Muscle of back (tissue), 11 donors: ENCODE measurements around the gene SYCP2. TPM values are rescaled to one million over a fixed set of nuclear protein-coding genes. Genes with fewer than 3 reads are reported as not detected.
"Not testable (repeated sequence)": the region's sequence is repeated elsewhere in the genome, so short reads cannot be mapped to it uniquely, and the experiment has no call there.

Experiments
- DNase-seq, 3 donors: peaks; one replicate each; pipeline versions ENCODE4 v3.0.0 to v3.0.0-alpha.2; 2013
- polyA plus RNA-seq, 10 donors: library from polyadenylated mRNA; unstranded; fragments of 120-200 nt; gene quantifications; one replicate each; pipeline ENCODE4 v1.2.1, GENCODE V29; 2013; ENCODE audit not compliant: insufficient read length in 10 of 10

The SYCP2 gene
- polyA plus RNA-seq, 10 donors, result 1.5 to 7.2 (median 3.5) TPM

DNA sequence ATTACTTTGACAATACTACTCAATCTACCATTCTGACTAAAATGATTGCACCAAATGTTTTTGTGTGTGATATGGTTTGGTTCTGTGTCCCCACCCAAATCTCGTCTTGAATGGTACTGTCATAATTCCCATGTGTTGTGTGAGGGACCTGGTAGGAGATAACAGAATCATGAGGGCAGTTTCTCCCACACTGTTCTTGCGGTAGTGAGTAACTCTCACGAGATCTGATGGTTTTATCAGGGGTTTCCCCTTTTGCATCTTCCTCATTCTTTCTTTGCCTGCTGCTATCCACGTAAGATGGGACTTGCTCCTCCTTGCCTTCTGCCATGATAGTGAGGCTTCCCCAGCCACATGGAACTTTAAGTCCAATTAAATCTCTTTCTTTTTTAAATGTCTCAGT, 20.8 kb downstream of the SYCP2 start:
- no peak for DNase-seq

DNA sequence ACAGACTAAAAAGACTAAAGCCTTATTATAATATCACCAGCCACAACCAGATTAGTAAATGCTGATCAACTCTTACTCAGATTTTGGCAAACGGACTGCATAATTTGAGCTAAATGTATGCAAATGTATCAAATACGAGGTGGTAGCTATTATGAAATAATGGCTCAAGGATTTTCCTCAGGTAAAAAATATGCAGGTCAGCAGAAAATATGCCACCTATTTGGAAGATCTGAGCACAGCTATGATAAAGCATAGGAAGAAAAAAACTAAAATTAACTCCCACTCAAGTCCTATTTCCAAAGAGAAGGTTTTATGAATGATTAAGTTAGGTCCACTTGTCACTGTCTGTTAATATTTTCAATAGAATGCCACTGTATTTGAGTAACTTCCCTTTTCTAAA, 22.4 kb downstream of the SYCP2 start:
- no peak for DNase-seq

DNA sequence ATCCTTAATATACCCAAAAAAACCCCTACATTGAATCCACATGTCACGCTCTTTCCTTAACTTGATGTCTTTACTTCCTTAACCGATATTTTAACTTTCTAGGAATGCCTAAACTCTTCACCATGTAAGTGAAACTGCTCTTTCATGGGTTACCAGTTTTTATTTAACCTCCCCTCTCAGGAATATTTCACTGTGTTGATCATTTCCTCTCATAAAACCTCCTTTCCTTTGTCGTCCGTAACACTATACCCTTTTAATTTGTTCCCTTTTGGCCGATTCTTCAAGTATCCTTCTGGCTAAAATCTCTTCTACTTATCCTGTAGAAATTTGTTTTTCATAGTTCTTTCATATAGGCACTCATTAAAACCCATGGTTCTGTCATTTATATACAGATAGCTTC, 24.6 kb downstream of the SYCP2 start:
- DNase-seq, result no peak

DNA sequence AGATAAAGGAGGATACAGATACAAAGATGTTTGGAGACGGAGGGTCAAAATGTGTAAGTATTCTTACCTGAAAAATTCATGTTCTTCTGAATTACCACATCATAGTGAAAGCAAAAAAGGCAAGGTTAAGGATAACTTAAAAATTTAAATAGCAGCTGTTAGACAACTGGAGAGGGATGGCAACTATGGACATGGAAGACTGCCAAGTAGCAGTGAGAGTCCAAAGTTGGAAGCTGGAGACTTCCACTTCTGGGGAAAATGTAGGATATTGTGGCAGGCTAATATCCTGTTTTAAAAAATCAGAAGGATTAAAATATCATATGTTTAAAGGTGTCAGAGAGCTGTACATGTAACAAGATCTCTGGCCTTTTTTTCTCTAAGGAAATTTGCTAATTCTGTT, 29.8 kb downstream of the SYCP2 start:
- DNase-seq, result peak; percentile 6 to 43 (median 11)

DNA sequence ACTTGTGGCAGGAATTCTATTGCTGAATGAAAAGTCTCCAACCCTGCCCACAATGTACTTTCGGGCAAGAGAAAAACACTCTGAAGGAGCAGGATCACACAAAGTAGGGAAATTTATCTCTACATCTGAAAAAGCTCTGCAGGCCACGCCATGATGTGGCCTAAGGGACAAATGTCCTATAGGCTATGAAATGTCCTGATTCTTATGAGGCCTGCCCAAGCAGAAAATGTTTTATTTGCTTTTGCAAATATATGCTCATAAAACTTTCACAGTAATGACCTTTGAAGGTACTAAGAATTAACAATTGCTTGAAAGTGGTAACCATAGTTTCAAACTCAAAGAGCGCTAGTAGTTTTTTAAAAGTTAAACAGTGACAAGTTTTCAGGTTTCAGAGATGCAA, 31.0 kb downstream of the SYCP2 start:
- DNase-seq, result no peak

DNA sequence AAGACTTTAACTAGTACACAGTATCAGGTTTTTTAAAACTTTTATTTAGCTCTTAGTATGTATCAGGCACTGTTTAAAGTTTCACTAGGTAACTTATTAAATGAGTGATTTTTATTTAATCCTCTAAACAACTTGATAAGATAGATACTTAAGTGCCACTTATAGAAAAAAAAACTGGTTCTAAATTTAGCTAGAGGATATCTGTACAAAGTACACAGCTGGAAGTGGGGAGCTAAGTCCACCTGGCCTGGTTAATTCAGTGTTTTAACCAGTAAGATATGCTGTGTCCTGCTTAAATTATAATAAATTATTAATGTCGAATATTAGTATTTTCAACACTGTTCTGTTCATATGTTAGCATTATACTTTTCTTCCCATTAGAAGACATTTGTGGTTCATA, 37.5 kb downstream of the SYCP2 start:
- no peak for DNase-seq

DNA sequence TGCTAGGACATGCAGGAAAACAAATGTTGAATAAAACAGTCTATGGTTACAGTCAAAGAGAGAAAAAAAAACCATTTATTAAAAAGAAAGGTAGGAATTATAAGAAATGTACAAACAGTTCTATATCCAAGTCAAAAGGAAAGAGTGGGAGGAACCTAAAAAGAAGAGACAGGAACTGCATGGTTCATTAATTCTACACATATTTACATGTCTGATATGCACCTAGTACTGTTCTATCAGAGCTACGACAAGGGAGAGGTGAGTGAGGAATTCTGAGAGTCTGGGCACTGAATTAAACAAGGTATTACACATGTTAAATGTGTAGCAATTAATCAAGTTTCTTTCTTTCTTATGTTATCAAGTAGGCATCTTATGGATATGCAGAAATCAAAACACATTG, 41.9 kb downstream of the SYCP2 start:
- no peak for DNase-seq

DNA sequence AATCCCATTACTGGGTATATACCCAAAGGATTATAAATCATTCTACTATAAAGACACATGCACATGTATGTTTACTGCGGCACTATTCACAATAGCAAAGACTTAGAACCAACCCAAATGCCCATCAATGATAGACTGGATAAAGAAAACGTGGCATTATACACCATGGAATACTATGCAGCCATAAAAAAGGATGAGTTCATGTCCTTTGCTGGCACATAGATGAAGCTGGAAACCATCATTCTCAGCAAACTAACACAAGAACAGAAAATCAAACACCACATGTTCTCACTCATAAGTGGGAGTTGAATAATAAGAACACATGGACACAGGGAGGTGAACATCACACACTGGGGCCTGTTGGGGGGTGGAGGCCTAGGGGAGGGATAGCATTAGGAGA, 43.4 kb downstream of the SYCP2 start:
- DNase-seq, result not testable (repeated sequence)

DNA sequence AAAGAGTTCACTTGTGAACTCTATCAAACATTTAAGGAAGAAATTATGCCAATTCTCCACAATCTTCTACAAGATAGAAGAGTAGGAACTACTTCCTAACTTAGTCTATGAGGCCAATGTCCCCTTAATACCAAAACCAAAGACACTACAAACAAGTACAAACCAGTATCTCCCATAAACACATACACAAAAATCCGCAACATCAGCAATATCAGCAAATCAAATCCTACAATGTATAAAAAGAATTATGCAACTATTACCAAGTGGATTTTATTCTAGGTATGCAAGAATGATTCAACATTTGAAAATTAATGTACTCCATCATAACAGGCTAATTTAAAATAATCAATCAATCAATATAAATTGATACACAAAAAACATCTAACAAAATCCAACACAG, 45.4 kb downstream of the SYCP2 start:
- no peak for DNase-seq

DNA sequence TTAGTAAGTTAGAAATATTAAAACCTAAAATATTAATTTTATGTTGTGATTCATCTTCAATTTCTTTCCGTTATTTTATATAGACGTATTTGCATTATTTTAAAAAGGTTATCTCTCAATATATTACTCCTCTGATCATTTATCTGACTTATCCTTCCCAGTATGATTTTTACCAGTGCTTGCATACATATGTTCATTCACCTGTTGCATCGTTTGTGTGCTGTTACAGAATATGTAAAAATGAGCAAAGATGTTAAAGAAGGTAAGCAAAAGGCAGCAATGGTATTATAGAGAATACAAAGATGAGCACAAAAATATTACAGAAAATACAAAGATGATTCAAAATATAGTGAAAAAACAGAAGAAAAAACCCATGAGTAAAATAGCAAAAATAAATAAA, 48.9 kb downstream of the SYCP2 start:
- DNase-seq, result no peak

DNA sequence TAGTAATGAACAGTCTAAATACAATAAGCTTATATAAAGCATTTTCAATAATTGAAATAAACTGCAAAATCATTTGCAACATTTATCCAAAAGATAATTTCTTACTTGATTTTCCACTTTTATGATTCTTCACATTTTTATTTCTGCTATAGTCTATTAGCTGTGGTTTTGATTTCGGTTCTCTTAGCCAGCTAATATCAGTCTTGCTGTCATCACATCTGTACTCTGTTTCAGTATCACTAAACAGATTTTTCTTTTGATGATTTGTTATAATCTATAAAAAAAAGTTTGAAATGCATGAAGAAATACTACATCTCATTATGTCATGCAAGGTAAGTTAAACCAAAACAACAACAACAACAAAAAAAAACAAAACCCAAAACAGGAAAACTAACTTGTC, 53.2 kb downstream of the SYCP2 start:
- no peak for DNase-seq

DNA sequence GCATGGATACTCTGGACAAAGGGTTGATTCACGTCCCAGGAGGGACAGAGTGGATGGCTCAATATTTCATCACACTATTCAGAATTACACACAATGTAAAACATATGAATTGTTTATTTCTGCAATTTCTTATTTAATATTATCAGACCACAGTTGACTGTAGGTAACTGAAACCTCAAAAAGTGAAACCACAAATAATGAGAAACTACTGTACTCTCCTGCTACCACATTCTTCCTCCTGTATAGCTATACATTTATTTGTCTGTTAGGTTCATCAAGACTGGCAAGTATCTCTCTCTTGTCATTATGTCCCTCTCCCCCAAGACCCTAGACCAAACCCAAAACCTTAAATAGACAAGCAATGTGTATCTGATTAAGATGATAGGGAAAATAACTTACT, 60.0 kb downstream of the SYCP2 start:
- no peak for DNase-seq

DNA sequence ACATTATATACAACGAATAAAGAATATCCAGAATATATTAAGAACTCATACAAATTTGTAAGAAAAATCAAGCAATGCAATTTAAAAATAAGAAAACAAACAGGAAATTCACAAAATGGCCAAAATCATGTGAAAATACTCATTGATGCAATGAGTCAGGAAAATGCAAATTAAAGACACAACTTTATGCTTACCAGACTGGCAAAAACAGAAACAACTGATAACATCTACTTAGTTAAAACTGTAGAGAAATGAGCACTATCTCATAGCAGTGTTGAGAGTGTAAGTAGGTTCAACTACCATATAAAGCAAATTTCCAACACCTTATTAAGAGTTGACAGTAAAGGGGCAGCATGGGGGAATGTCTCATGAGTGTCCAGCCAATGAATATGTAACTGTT, 62.3 kb downstream of the SYCP2 start:
- DNase-seq, result no peak

DNA sequence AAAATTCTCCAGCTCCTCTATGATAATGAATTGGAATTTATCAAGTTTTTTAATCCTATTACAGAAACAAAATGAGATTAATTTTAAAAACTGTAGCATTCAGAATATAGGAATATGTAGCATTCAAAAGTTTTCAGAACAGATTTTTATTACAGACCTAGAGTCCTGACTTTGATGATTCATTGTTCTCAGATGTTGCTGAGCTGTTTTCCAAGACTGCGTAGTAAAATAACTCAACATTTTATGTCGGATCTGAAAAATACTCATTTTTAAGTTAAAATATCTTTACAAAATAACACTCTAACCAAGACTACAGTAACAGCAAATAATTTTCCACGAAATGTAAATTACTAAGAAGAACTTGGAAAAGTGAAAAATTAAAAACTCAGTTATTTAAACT, 67.1 kb downstream of the SYCP2 start:
- peak in 1 of 3 donors; percentile 8 for DNase-seq

DNA sequence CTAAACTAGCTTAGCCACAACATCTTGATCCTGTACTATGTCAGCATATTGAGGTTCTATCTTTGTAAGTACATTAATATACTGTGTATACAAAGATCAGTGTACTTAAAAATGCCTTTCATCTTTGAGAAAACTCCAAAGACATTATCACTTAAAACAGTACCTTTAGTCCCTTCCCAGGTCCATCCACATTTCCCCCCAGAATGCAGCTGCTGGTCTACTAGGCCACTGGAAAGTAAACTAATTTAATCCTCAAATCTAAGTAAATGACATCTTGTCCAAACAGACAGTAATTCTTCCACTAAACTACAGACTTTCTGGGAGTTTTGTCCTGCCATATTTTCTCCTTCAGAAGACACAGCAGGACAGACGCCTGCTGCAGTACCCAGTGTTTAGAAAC, 68.7 kb downstream of the SYCP2 start:
- DNase-seq, result no peak

DNA sequence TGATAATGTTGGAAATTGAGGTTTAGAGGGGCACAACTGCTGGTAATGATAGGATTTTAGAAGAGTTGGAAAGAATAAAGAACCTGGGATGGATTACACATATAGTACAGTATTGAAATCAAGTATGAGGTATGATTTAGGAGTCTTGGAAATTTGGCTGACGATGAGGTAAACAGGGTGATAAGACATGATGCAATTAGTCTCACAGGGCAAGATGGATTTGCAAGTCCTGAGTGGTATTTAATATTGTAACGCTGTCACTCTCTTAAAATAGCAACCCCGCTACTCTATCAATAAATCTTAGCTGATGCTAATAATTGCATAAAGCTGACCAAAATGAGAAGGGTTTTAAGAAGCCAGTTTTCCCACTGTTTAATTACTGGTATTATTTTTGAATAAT, 70.4 kb downstream of the SYCP2 start:
- DNase-seq, result no peak

DNA sequence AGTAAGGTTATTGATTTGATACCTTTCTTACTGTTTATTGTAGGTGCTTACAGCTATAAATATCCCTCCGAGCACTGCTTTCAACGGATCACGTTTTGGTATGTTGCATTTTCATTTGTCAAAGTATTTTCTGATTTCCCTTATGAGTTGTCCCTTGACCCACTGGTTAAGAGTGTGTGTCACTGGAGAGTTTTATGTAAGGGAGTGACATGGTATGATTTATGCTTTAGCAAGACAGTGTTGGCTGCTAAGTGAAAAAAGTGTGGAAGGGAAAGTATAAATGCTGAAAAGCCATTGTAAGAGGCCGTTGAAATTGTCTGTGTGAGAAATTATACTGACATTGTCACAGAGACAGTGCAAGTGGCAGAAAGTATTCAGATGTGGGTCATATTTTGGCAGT, 72.0 kb downstream of the SYCP2 start:
- DNase-seq, result no peak

DNA sequence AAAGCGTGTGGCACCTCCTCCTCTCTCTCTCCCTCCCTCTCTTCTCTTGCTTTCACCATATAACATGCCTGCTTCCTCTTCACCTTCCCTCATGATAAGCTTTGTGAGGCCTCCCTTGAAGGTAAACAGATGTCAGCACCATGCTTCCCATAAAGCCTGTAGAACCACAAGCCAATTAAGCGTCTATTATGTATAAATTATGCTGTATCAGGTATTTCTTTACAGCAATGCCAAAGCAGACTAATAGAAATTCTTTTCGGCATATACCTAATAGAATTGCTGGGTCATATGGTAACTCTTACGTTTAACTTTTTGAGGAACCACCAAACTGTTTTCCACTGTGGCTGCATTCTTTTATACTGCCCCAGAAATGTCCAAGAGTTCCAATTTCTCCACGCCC, 75.0 kb downstream of the SYCP2 start:
- DNase-seq, result no peak

DNA sequence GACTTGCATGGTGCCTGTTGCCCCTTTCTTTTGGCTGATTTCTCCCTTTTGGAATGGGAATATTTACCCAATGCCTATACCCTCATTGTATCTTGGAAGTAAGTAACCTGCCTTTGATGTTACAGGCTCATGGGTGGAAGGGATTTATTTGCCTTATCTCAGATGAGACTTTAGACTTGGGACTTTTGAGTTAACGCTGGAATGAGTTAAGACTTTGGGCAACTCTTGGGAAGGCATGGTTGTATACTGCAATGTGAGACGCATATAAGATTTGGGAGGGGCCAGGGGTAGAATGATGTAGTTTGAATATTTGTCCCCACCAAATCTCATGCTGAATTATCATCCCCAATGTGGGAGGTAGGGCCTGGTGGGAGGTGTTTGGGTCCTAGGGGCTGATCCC, 75.5 kb downstream of the SYCP2 start:
- DNase-seq, result no peak

DNA sequence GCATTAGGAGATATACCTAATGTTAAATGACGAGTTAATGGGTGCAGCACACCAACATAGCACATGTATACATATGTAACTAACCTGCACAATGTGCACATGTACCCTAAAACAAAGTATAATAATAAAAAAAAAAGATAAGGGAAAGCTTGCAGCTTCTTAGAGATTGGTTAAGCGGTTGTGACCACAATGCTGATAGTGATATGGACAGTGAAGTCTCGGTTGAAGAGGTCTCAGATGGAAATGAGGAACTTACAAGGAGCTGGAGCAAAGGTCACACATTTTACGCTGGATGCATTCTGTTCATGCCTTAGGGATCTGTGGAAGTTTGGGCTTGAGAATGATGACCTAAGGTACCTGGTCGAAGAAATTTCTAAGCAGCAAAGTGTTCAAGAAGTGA, 76.5 kb downstream of the SYCP2 start:
- DNase-seq, result not testable (repeated sequence)

DNA sequence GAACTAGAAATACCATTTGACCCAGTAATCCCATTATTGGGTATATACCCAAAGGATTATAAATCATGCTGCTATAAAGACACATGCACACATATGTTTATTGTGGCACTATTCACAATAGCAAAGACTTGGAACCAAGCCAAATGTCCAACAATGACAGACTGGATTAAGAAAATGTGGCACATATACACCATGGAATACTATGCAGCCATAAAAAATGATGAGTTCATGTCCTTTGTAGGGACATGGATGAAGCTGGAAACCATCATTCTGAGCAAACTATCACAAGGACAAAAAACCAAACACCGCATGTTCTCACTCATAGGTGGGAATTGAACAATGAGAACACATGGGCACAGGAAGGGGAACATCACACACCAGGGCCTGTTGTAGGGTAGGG, 76.9 kb downstream of the SYCP2 start:
- not testable (repeated sequence) for DNase-seq

DNA sequence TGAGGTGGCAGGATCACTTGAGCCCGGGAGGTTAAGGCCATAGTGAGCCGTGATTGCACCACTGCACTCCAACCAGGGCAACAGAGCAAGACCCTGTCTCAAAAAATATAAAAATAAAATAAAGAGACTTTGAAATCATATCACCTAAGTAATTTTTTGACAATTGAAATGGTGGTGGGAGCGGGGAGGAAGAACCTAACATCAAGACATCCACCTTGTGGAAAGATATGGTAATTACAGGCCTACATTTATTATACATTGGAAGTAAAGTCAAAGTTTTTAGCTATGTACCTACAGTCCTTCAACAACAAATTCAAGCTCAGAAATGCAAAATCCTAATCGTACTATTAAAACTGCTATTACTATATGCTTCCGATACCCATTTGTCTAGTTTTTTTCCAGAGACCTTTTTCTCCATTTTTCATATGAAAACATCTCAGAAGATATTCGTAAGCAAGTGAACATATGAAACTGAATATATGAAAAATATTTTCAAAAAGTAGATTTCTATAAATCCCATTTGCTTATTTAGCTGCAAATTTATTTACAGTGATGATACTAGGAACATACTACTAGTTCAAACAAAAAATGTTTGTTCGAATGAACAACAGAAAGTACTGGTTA, 83.3 kb downstream of the SYCP2 start:
- peak in 2 of 3 donors; percentile 38 to 60 for DNase-seq

DNA sequence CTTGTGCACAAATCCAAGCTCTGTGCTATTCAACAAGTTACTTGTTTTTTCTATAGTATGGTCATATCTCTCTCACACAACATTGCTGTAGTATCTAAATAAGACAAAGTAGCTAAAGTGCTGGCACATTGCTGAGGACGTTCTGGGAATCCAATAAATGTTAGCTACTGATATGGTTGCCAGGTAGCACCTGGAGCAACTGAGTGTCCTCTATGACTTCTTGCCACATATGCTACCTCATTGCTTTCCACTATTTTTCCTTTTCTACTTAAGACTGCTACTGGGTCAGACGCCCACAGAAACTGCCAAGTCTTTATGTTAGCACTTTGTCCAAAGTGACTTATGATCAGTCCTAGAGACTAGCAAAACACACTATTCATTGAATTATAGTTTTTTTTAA, 85.3 kb downstream of the SYCP2 start:
- DNase-seq, result no peak

DNA sequence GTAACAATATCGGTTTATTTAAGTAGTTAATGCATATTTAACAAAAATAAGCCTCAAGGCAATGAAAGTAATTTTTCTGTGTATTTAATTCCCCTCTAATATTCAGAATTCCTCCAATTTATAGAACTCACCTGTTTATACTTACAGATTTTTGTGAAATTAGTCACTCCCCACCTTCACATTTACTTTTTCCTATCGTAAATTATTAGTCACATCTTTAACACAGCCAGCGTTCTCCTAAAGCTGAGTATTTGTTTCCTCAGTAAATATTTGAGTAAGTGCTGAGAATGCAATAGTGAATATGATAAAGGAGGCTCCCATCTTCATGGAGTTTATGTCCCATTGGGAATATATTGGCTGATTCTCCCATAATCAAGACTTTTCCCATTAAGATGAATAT, 88.0 kb downstream of the SYCP2 start:
- DNase-seq, result no peak

DNA sequence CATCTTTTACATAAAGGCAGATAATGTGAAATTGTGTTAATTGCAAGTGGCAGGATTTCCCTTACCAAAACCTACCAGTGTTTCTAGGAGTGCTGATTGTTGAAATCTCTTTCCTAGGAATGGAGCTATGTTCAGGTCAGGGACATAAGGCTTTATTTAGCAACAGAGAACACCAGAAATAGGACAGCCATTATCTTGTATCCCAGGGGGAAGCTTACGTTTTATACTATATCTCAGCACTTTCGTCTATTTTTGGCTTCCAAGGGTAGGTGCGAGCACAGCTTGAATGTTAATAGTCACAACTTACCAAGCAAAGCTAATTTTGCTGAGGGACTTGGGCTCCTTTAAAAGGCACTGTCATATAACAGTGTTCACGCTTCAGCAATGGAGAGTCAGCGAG, 94.0 kb downstream of the SYCP2 start:
- no peak for DNase-seq
